ENCODE measurements around the gene BPIFB6.

The BPIFB6 gene

GRCh38 chr20:33062105-33062824 is 30.8 kb downstream of the BPIFB6 start:
- no peak for DNase-seq (ENCODE audit: low read depth in 2 of 2)

GRCh38 chr20:33062825-33063149 is 31.3 kb downstream of the BPIFB6 start:
- no peak for DNase-seq (ENCODE audit: low read depth in 2 of 2)

- no peak for DNase-seq (ENCODE audit: low read depth in 2 of 2)
Measured at GRCh38 chr20:33063271-33063670, 31.8 kb downstream of the BPIFB6 start.

- no peak for DNase-seq (ENCODE audit: low read depth in 2 of 2)
Measured at GRCh38 chr20:33064572-33065287, 33.3 kb downstream of the BPIFB6 start.

- no peak for DNase-seq (ENCODE audit: low read depth in 2 of 2)
Measured at GRCh38 chr20:33065785-33066184, 34.3 kb downstream of the BPIFB6 start.

- no peak for DNase-seq (ENCODE audit: low read depth in 2 of 2)
Measured at GRCh38 chr20:33067806-33068205, 36.4 kb downstream of the BPIFB6 start.

GRCh38 chr20:33068251-33068939 is 36.9 kb downstream of the BPIFB6 start:
- no peak for DNase-seq (ENCODE audit: low read depth in 2 of 2)

- no peak for DNase-seq (ENCODE audit: low read depth in 2 of 2)
Measured at GRCh38 chr20:33069673-33070072, 38.2 kb downstream of the BPIFB6 start.

- no peak for DNase-seq (ENCODE audit: low read depth in 2 of 2)
Measured at GRCh38 chr20:33070111-33071053, 38.9 kb downstream of the BPIFB6 start.

- no peak for DNase-seq (ENCODE audit: low read depth in 2 of 2)
Measured at GRCh38 chr20:33071198-33071597, 39.8 kb downstream of the BPIFB6 start.

GRCh38 chr20:33072362-33072761 is 40.9 kb downstream of the BPIFB6 start:
- no peak for DNase-seq (ENCODE audit: low read depth in 2 of 2)

- DNase-seq (ENCODE audit: low read depth in 2 of 2) = no peak
Measured at GRCh38 chr20:33072813-33073212, 41.4 kb downstream of the BPIFB6 start.

GRCh38 chr20:33074675-33075074 is 43.2 kb downstream of the BPIFB6 start:
- DNase-seq (ENCODE audit: low read depth in 2 of 2) = no peak

- no peak for DNase-seq (ENCODE audit: low read depth in 2 of 2)
Measured at GRCh38 chr20:33075281-33075680, 43.8 kb downstream of the BPIFB6 start.

GRCh38 chr20:33076662-33077372 is 45.4 kb downstream of the BPIFB6 start:
- DNase-seq (ENCODE audit: low read depth in 2 of 2) = no peak

GRCh38 chr20:33079259-33079658 is 47.8 kb downstream of the BPIFB6 start, which contains the start of gene BPIFB4:
BPIFB4 (plus strand) TSS chr20:33079643; CDS start chr20:33081527, 1,884 bp downstream.
- no peak for DNase-seq (ENCODE audit: low read depth in 2 of 2)

- DNase-seq (ENCODE audit: low read depth in 2 of 2) = no peak
Measured at GRCh38 chr20:33081411-33082154, 50.1 kb downstream of the BPIFB6 start.

GRCh38 chr20:33082546-33082945 is 51.1 kb downstream of the BPIFB6 start:
- DNase-seq (ENCODE audit: low read depth in 2 of 2) = no peak

- DNase-seq (ENCODE audit: low read depth in 2 of 2) = no peak
Measured at GRCh38 chr20:33083544-33084340, 52.3 kb downstream of the BPIFB6 start.
